GM12801 (cell line): ENCODE data around the gene SORCS2.

Experiments
- TF ChIP-seq, protein P1 (sequence below): IDR thresholded peaks from one replicate; pipeline ENCODE4 v1.5.1; 2011; ENCODE audit warnings: control low read depth; ENCODE audit not compliant: insufficient read length; ENCODE audit errors: extremely low read depth

SORCS2 gene

DNA sequence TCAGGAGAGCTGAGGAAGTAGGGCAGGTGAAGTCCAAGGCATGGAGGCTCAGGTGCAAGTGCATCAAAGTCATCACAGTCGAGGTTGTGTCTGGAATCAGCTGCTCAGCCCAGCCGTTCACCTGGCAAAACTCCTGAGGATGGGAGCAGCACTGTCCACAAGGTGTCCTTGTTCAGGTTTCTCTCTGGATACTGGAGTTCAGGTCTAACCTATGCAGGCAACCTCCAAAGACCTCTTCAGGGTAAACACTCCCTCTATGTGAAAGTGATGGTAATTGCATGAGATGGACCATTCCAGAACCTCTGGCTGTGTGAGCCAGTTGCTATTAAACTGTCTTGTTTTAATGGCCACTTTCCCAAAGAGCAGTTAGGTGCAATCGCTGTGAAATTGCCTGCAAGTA is 362.6 kb downstream of the SORCS2 start:
- TF ChIP-seq, protein P1, sequence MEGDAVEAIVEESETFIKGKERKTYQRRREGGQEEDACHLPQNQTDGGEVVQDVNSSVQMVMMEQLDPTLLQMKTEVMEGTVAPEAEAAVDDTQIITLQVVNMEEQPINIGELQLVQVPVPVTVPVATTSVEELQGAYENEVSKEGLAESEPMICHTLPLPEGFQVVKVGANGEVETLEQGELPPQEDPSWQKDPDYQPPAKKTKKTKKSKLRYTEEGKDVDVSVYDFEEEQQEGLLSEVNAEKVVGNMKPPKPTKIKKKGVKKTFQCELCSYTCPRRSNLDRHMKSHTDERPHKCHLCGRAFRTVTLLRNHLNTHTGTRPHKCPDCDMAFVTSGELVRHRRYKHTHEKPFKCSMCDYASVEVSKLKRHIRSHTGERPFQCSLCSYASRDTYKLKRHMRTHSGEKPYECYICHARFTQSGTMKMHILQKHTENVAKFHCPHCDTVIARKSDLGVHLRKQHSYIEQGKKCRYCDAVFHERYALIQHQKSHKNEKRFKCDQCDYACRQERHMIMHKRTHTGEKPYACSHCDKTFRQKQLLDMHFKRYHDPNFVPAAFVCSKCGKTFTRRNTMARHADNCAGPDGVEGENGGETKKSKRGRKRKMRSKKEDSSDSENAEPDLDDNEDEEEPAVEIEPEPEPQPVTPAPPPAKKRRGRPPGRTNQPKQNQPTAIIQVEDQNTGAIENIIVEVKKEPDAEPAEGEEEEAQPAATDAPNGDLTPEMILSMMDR: no peak

DNA sequence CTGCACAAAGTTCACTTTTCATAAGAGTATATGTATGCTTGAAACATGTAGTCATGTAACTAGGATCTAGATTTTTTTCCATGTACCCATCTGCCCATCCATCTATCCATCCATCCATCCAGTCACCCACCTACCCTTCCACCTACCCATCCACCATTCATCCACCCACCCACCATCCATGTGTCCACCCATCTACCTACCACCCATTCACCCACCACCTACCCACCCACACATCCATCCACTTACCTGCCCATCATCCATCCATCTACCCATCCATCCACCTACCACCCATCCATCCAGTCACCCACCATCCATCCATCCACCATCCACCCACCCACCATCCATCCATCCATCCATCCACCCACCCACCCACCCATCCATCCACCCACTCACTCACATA is 364.2 kb downstream of the SORCS2 start:
- TF ChIP-seq, protein P1: no peak

DNA sequence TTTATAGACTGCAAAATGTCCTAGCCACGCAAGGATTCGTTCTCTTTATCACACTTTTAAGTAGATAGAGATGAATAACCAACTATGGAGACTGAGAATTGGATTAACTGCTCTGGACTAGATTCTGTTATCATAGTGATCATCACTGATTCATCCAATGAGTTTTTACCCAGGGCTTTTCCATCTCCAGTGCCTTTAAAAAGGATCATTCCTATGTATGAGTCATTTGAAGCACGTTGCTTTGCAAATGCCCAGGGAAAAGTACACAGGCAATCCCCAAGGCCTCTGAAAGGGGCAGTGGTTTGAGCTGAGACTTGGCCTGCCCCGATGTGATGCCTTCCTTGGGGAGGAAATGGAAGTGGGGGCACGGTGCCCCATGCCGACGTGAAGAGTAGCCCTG is 365.1 kb downstream of the SORCS2 start:
- TF ChIP-seq, protein P1: no peak

DNA sequence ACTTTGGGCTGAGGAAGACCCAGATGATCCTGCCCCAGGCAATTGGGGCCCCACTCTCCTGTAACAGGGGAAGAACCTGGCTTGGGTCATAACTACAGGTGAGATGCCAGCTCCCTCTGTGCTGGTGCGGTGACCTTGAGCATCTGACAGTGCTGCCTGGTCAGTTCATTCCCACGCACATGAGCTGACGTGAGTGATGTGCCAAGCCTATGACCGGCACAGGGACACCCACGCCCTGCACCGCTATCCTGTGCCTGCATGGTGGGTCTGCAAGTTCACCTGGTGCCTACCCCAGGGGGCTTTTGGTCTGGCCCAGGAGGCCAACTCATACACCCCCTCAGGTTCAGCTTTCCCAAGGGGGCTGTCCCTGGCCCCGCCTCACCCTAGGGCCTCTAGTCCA is 366.1 kb downstream of the SORCS2 start:
- TF ChIP-seq, protein P1: no peak

DNA sequence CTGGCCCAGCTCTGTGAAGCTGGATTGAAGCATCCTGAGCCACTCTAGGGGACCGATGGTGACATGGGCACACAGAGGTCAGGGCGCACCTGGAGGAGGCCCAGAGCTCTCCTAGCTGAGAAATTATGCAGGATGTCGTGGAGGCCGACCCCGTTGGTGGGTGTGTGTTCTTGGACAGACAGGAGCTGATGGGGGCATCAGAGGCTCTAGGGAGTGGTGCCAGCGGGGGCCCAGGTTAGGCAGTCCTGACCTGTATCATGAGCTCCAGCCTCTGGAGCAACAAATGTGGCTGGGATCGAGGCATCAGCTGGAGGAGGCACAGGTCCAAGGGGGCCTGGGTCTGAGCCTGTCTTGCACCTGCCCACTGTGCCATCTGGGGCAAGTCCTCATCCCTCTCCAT is 367.0 kb downstream of the SORCS2 start:
- TF ChIP-seq, protein P1: no peak

DNA sequence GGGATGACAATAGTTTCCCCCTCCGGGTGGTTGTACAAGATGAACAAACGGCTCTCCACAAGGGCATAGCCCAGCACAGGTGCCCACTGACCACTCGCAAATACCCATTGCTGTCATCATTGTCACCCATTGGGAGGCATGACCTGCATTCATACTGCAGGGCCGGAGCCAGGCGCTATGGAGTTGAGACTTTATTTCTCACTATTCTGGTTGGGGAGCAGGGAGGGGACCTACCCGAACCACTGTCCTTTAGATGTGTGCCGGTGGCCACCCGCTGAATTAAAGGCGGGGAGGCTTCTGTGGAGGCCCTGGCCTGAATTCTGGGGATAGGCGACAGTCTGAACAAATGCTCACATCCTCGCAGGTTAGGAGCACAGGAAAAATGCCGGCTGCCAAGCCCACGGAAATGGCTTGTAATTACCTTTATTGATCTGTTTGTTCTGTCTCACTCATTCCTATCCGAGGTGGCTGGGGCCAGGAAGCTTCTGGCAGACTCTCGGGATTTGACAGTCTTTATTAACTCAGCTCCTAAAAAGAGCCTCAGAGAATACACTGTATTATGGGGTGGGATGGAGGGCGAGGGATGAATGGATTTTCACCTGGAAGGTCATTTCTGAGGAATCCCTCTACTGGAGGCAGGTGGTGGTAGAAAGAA is 367.5 kb downstream of the SORCS2 start:
- TF ChIP-seq, protein P1: no peak

DNA sequence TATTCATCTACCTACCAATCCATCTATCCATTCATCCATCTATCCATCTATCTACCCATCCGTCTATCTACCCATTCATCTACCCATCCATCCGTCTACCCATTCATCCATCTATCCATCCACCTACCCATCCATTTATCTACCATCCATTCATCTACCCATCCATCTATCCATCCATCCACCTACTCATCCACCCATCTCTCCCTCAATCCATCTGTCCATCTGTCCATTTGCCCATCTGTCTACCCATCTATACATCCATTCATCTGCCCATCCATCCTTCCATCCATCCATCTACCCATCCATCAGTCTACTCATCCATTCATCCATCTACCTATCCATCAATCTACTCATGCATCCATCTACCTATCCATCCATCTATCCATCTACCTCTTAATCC is 369.2 kb downstream of the SORCS2 start:
- TF ChIP-seq, protein P1: no peak
